A204.1 (cell line): ENCODE measurements around the gene GALNT15.

Experiments
- FAIRE-seq: peaks from 2 replicates; lab custom pipeline; 2012; peaks lifted over from hg19 to GRCh38; lab: Jason Lieb, UNC

GALNT15 gene

DNA sequence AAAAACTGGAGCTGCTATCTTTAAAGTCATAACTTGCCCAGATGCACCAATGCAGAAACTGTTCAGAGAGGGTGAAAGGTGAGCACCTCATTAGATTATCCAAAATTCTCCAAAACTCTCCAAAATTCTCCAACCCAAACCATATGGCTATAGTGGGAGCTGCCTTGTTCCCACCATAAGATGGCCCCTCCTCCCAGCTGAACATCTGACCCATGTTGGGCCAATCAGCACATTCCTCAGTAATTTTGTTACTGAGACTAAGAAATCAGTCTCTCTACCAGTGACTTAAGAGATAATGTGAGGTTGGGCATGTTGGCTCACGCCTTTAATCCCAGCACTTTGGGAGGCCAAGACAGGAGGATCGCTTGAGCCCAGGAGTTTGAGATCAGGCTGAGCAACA lies 57.5 kb downstream of the GALNT15 start:
- no peak for FAIRE-seq

DNA sequence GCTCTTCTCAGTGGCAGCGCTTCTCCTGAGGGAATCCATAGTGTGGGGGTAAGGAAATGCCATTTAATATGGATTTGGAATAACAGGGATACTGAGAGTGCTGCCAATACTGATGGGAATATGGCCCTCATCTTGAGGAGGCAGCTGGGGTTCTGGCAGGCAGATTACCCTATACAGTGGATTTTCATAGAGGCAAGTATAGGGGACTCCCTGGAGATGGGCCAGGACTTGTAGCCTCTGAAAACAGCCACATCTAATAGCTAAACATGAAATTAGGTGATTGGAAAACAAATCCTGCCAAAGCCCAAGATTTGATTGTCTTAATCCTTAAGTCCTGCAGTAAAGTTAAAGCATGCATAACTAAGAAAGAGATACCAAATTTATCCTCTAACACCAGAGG lies 59.3 kb downstream of the GALNT15 start:
- FAIRE-seq, result no peak

GRCh38 chr3:16234281-16234680 lies 59.8 kb downstream of the GALNT15 start:
- FAIRE-seq, result no peak

- FAIRE-seq, result no peak
These were observed 61.7 kb downstream of the GALNT15 start for GRCh38 chr3:16236030-16236639.

- no peak for FAIRE-seq
These were observed 62.4 kb downstream of the GALNT15 start for GRCh38 chr3:16236856-16237393.

DNA sequence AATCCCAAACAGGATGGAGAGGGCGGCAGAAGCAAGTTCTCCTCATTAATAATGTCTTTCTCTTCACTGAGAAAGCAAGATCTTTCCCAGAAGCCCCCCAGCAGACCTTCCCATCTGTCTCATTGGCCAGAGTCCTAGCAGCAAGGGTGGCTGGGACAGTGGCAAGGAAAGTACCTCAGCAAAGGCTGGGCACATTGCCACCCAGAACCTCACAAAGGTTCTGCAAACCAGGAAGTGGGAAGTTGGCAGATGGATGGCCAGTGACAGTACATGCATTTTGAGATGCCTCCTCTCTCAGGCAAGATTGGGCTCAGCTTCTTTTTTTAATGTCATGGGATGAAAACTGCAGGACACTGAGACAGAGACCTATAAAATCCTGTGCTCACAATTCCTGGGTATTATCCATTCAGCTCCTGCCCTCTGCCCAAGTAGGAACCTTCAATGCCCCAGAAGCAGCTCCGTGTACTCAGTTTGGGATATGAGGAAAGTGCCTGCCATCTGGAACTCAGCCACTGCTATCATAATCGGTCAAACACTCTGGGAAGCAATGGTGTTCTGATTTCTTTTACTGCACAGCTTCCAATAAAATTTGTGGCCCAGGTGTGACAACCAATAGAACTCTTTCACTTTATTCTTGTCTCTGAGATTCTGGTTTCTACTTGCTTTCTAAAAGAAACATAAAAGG lies 64.7 kb downstream of the GALNT15 start:
- no peak for FAIRE-seq

- FAIRE-seq, result no peak
These were observed 65.3 kb downstream of the GALNT15 start for GRCh38 chr3:16239780-16240179.

DNA sequence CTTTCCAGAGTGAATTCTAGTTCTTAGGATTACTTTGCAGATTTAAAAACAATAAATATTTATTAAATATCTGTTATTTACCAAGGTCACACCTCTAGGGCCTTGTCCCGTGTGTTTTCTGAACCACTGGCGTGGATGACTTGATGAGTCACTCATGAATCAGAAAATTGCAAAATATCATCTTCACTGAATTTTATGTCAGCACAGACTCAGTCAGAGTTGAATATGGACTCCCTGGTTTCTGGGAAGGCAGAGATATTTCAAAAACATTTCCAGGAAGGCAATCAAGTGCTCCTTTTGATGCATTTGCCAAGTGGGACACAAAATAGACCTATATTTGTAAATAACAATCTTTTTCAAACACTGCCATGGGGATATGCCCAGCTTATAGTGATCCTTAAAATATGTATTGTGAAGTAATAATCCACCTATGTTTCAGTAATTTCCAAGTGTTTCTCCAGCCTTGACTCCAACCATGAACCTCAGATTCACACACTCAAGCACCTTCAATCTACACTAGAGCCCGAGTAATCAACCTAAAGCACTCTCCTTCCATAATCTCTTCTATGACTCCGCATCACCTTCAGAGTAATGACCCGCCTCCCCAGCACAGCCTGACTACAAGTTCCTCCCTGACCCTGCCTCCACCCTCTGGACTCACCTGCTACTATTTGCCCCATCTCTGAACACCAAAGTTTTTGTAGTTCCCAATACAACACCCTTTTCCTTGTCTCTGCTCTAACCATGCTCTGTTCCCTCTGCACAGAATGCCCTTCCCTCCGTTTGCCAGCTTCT lies 65.9 kb downstream of the GALNT15 start:
- no peak for FAIRE-seq

DNA sequence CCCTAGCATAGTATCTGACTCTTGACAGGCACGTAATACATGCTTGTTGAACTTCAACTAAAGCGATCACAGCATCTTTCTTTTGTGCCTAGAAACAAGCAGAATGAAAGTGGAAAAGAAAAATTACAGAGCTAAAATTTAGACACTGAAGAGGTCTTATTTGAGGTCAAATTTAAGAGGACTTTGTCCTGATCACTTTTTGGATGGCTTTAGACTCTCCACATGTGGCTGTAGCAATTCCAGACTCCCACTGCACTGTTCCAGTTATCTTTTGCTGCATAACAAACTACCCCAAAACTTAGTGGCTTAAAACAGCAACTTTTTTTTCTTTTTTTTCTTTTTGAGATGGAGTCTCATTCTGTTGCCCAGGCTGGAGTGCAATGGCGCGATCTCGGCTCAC lies 66.7 kb downstream of the GALNT15 start:
- no peak for FAIRE-seq

GRCh38 chr3:16242177-16242576 lies 67.7 kb downstream of the GALNT15 start:
- FAIRE-seq, result no peak

- no peak for FAIRE-seq
These were observed 69.4 kb downstream of the GALNT15 start for GRCh38 chr3:16243706-16244490.

DNA sequence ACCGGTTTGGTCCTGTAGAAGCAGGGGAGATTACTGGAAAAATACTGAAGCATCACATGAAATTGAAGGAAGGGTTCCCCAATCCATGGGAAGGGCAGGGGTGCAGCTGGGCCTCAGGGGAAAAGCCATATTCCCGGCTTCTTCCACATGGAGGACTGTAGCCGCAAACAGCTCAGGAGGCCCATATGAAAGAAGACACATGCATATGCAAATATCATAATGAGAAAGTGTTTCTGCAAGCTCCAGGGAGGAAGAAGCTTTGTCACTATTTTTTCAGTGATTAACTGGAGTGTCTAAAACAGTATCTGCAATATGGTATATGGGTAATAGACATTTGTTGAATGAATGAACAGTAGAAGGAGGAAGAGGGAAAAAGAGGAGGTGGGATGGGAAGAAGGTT lies 71.1 kb downstream of the GALNT15 start:
- FAIRE-seq, result no peak

DNA sequence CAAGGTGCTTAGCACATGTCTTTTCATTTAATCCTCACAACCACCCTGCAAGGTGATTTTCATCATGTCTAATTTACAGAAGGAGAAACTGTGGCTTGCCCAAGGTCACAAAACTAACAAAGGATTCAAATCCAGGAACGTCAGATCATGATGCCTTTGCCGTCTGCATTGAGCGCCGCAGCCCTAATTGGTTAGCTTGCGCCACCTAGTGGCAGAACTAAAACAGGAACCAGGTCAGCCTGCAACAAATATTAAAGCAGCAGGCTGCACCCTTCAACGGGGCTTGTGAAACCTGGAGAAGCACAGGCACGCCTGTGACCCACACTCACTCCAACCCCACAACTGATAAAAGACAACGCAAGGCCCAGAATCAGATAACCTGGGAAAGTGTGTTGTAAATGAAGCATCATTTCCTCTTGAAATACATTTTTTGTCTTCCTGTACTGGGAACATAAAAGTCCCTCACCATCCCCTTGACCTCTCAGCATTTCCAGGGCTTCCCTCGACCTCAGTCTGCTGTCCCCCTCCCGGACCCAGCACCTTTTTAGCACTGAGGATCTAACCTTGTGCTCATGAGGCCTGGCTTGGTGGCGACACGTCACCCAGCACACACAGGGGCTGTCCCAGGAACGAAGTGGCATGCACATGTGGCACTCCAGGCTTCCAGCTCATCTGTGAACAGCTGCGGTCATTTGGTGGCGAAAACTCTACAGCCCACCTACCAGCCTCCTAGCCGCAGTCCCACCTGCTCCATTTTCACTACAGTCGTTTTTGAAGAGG lies 73.0 kb downstream of the GALNT15 start:
- FAIRE-seq, result peak; percentile 86

- no peak for FAIRE-seq
These were observed 74.1 kb downstream of the GALNT15 start for GRCh38 chr3:16248556-16248955.

- FAIRE-seq, result no peak
These were observed 74.9 kb downstream of the GALNT15 start for GRCh38 chr3:16249336-16249735.

DNA sequence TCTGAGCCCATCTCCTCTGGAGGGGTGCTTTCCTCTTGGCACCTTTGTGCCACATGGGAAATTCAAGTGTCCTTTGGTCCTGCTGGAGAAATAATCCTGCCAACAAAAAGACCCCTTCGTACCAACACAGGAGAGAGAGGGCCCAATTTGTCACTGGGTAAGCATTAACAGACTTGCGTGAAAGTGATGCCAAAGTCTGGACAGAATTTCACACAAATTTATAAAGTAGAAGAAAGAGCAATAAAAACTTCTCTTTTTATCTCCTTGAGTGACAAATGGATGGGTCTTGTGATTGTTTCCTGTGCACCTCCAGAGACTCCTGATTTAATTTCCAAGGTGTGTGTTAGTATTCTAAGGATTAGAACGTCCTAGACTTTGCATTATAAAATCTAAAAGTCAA lies 75.4 kb downstream of the GALNT15 start:
- no peak for FAIRE-seq

DNA sequence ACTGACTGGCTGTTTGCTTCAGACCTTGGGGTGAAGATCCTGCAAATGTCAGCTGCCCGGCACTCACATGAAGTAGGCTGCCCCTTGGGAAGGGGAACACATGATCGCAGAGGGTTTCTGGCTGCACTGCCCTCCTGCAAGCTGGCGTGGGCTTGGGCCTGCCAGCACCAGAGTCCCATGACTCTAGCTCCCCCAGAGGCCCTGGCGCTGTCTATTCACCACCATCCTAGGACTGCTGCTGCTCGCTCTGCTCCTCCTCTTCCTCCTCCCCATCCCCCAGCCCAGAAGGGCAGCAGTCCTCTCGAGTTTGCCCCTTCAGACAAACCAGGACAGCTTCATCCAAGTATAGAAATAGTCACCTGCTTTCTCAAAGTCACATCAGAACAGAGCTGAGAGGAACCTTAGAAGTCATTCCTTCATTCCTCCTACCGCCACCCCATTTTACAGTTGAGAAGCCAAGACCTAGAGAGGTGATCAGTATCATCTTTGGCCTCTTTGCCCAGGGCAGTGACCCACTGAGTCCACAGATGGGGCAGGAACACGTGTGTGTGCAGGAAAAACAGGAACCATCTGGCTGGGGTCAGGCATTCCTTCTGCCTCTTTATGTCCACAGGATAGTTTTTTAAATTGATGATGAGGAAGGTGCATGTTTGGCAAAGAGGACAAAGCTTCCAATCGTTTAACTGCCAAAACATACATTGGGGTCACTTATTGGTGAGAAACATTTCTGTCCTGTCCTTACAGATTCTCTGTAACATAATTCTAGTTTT lies 77.0 kb downstream of the GALNT15 start:
- FAIRE-seq, result no peak

GRCh38 chr3:16252243-16252978 lies 77.9 kb downstream of the GALNT15 start:
- no peak for FAIRE-seq

DNA sequence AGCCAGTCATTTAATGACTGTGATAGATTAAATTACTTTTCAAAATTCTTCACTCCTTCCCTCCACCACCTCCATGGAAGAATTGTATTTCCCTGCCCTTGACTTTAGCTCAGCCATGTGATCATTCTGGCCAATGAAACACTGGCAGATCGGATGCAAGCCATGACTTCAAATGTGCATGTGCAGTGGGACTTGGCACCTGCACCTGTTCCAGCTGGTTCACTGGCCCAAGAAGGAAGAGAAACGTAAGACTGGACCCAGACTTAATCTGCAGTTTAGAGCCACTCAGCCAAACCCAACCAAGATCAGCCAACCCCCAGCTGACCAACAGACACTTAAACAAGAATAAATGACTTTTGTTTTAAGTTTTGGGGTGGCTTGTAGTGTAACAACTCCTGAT lies 78.5 kb downstream of the GALNT15 start:
- no peak for FAIRE-seq

DNA sequence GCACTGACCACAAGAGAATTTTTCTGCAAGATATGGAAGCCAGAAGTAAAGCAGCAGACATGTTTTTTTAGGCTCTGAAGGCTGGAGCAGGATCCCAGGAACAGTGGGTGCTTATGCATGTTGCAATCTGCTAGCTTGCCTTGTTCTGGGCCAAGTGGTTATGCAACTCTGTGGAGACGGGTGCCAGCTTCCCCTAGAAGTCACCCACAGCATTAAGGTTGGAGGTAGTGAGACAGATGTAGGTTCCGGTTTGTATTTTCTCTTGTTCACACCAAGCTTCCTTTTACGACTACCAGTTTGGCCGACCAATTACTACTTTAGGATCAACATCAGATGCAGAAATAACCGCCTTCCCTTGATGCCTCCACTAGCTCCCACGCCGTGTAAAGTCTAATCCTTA lies 79.1 kb downstream of the GALNT15 start:
- FAIRE-seq, result no peak
